H1 (cell line): Measurements from ENCODE around the gene ZNF629. TPM values are rescaled to one million over a fixed set of nuclear protein-coding genes. Genes with fewer than 3 reads are reported as not detected.
A peak's percentile ranks its signal among the peaks of the same experiment; 100 is the strongest.

ENCODE experiments used
- CTCF ChIA-PET: fragments of 300-600 bp; sonication (Branson Sonifier 250); formaldehyde crosslinking; loops from one replicate; lab custom pipeline; 2021; ENCODE audit not compliant: partially characterized antibody; lab: Charles Lee
- POLR2A ChIA-PET: fragments of 300-600 bp; sonication (Branson Sonifier 250); formaldehyde crosslinking; loops from one replicate; lab custom pipeline; 2021; ENCODE audit warnings: inconsistent platforms; ENCODE audit not compliant: partially characterized antibody; lab: Charles Lee
- DNase-seq, 2 experiments: peaks; one replicate each; pipeline versions ENCODE4 v3.0.0 to v3.0.0-alpha.2; 2010 to 2022; ENCODE audit warnings: low spot score in 2 of 2, low read depth in 1 of 2, mixed read lengths in 1 of 2
- FAIRE-seq: peaks from 2 replicates; lab custom pipeline; 2011; peaks lifted over from hg19 to GRCh38; lab: Jason Lieb, UNC
- H2AFZ ChIP-seq: 2 replicates; pipeline ENCODE4 v1.8.1; 2012; ENCODE audit warnings: low read length, inconsistent platforms
- H2AK5ac ChIP-seq: 2 replicates; pipeline ENCODE4 v1.6.1; 2013; ENCODE audit warnings: low read depth, low read length
- H2BK120ac ChIP-seq: replicated peaks from 2 replicates; pipeline ENCODE3; 2013; ENCODE audit warnings: low read depth, low read length, inconsistent platforms
- H2BK12ac ChIP-seq: 2 replicates; pipeline ENCODE4 v1.6.1; 2013; ENCODE audit warnings: low read depth, low read length
- H2BK15ac ChIP-seq: 2 replicates; pipeline ENCODE4 v1.6.1; 2013; ENCODE audit warnings: low read length
- H2BK20ac ChIP-seq: 2 replicates; pipeline ENCODE4 v1.6.1; 2013; ENCODE audit warnings: low read length
- H2BK5ac ChIP-seq: 2 replicates; pipeline ENCODE4 v1.6.1; 2013; ENCODE audit warnings: low read depth, low read length
- H3K14ac ChIP-seq: 2 replicates; pipeline ENCODE4 v1.6.1; 2013; ENCODE audit warnings: inconsistent platforms; ENCODE audit not compliant: insufficient read length
- H3K18ac ChIP-seq: 2 replicates; pipeline ENCODE4 v1.6.1; 2013; ENCODE audit warnings: low read length; ENCODE audit errors: extremely low read depth
- H3K23ac ChIP-seq: 2 replicates; pipeline ENCODE4 v1.6.1; 2013; ENCODE audit warnings: inconsistent platforms; ENCODE audit not compliant: insufficient read length
- H3K23me2 ChIP-seq: 2 replicates; pipeline ENCODE4 v1.6.1; 2013; ENCODE audit warnings: low read depth, low read length
- H3K27ac ChIP-seq: 2 replicates; pipeline ENCODE4 v1.6.1; 2011; ENCODE audit warnings: low read depth, low read length, inconsistent platforms
- H3K27me3 ChIP-seq, 4 experiments: replicated peaks in 1 of 4; 1 replicate in 1 of 4; 2 replicates in 3 of 4; pipeline versions ENCODE4 v1.6.1 to v1.8.1; 2011 to 2013; ENCODE audit warnings: low read length in 3 of 4, mild to moderate bottlenecking in 3 of 4, inconsistent platforms in 2 of 4, mixed read lengths in 2 of 4, moderate library complexity in 1 of 4; ENCODE audit not compliant: control insufficient read depth in 3 of 4, insufficient read depth in 3 of 4; ENCODE audit errors: extremely low read depth in 1 of 4
- H3K36me3 ChIP-seq, 4 experiments: 2 replicates each; pipeline versions ENCODE4 v1.6.1 to v1.8.1; 2011 to 2013; ENCODE audit warnings: mild to moderate bottlenecking in 4 of 4, low read length in 3 of 4, moderate library complexity in 2 of 4, control low read depth in 1 of 4, inconsistent platforms in 1 of 4; ENCODE audit not compliant: insufficient read depth in 4 of 4, control insufficient read depth in 2 of 4
- H3K4ac ChIP-seq: replicated peaks from 2 replicates; pipeline ENCODE3; 2013; ENCODE audit warnings: low read length, low read depth, mixed read lengths, inconsistent platforms; ENCODE audit not compliant: insufficient read length
- H3K4me1 ChIP-seq, 4 experiments: replicated peaks in 1 of 4; 1 replicate in 1 of 4; 2 replicates in 3 of 4; pipeline versions ENCODE4 v1.6.1 to v1.8.1; 2011 to 2013; ENCODE audit warnings: low read length in 3 of 4, inconsistent platforms in 2 of 4, mixed read lengths in 1 of 4; ENCODE audit not compliant: insufficient read depth in 4 of 4, control insufficient read depth in 3 of 4
- H3K4me2 ChIP-seq, 2 experiments: 2 replicates each; pipeline versions ENCODE4 v1.6.1 to v1.8.1; 2011 to 2013; ENCODE audit warnings: low read depth in 2 of 2, low read length in 2 of 2, control low read depth in 1 of 2, inconsistent platforms in 1 of 2, mild to moderate bottlenecking in 1 of 2; ENCODE audit not compliant: insufficient read depth in 1 of 2
- H3K4me3 ChIP-seq, 4 experiments: fragments of 200-600, 300-600 bp in 1 of 4; sonication (generic), shearing (Covaris generic), sonication (Bioruptor Twin) in 1 of 4; 2 replicates each; pipeline versions ENCODE4 v1.5.1 to v1.8.1; 2011 to 2016; ENCODE audit warnings: low read length in 4 of 4, low read depth in 3 of 4, control low read depth in 2 of 4, inconsistent platforms in 2 of 4, mild to moderate bottlenecking in 2 of 4, mixed read lengths in 1 of 4, moderate library complexity in 1 of 4; ENCODE audit not compliant: insufficient read depth in 2 of 4; ENCODE audit errors: extremely low read depth in 1 of 4
- H3K56ac ChIP-seq: replicated peaks from 2 replicates; pipeline ENCODE3; 2013; ENCODE audit warnings: low read depth, mild to moderate bottlenecking, mixed read lengths, low read length, inconsistent platforms; ENCODE audit not compliant: insufficient read length
- H3K79me1 ChIP-seq: 2 replicates; pipeline ENCODE4 v1.6.1; 2013; ENCODE audit warnings: low read depth, low read length, control low read depth
- H3K79me2 ChIP-seq, 2 experiments: 2 replicates each; pipeline versions ENCODE4 v1.6.1 to v1.8.1; 2012 to 2013; ENCODE audit warnings: low read length in 2 of 2, mild to moderate bottlenecking in 2 of 2, inconsistent platforms in 1 of 2; ENCODE audit not compliant: insufficient read depth in 2 of 2, control insufficient read depth in 1 of 2
- H3K9ac ChIP-seq, 4 experiments: replicated peaks in 1 of 4; 1 replicate in 1 of 4; 2 replicates in 3 of 4; pipeline versions ENCODE4 v1.6.1 to v1.8.1; 2011 to 2013; ENCODE audit warnings: low read depth in 3 of 4, low read length in 3 of 4, control low read depth in 2 of 4, mild to moderate bottlenecking in 2 of 4, moderate library complexity in 2 of 4, inconsistent platforms in 1 of 4; ENCODE audit errors: extremely low read depth in 1 of 4
- H3K9me3 ChIP-seq, 2 experiments: 2 replicates each; pipeline versions ENCODE4 v1.6.1 to v1.8.1; 2012 to 2013; ENCODE audit warnings: mild to moderate bottlenecking in 2 of 2, moderate library complexity in 2 of 2, control low read depth in 1 of 2, inconsistent platforms in 1 of 2, low read depth in 1 of 2, low read length in 1 of 2, mixed read lengths in 1 of 2; ENCODE audit not compliant: insufficient read depth in 2 of 2
- H4K20me1 ChIP-seq, 2 experiments: replicated peaks in 1 of 2; 2 replicates each; pipeline versions ENCODE3 to v1.8.1; 2011 to 2013; ENCODE audit warnings: inconsistent platforms in 2 of 2, low read length in 2 of 2, mild to moderate bottlenecking in 1 of 2; ENCODE audit not compliant: insufficient read depth in 2 of 2, control insufficient read depth in 1 of 2
- H4K5ac ChIP-seq: 2 replicates; pipeline ENCODE4 v1.6.1; 2013; ENCODE audit warnings: low read length, low read depth, mixed read lengths, inconsistent platforms; ENCODE audit not compliant: insufficient read length
- H4K8ac ChIP-seq: 2 replicates; pipeline ENCODE4 v1.8.0; 2013; ENCODE audit warnings: mild to moderate bottlenecking, moderate library complexity, low read length, inconsistent platforms; ENCODE audit not compliant: insufficient read depth; ENCODE audit errors: extremely low read depth
- H4K91ac ChIP-seq: replicated peaks from 2 replicates; pipeline ENCODE3; 2013; ENCODE audit warnings: low read length, mixed read lengths, inconsistent platforms; ENCODE audit not compliant: insufficient read length
- ATF3 ChIP-seq: IDR thresholded peaks from 2 replicates; pipeline ENCODE4 v1.6.1; 2011; ENCODE audit warnings: low read depth, mild to moderate bottlenecking, low read length; ENCODE audit not compliant: insufficient read depth
- MAX ChIP-seq: IDR thresholded peaks from 2 replicates; pipeline ENCODE4 v1.6.1; 2012; ENCODE audit warnings: inconsistent platforms
- NRF1 ChIP-seq: IDR thresholded peaks from 2 replicates; pipeline ENCODE4 v1.6.1; 2011; ENCODE audit warnings: mild to moderate bottlenecking, low read depth, low read length, improper control_type of control experiment
- PHF8 ChIP-seq: fragments of 200-600 bp; sonication (generic); conservative IDR thresholded peaks from 2 replicates; pipeline ENCODE4 v1.7.1; 2012; ENCODE audit warnings: low read depth, mild to moderate bottlenecking, inconsistent platforms, low read length, moderate library complexity
- POLR2A ChIP-seq, 2 experiments: IDR thresholded peaks; 1 replicate in 1 of 2; 2 replicates in 1 of 2; pipeline ENCODE4 v1.6.1; 2011; ENCODE audit warnings: low read depth in 2 of 2, low read length in 2 of 2, mild to moderate bottlenecking in 2 of 2; ENCODE audit errors: control extremely low read depth in 1 of 2
- POLR2AphosphoS5 ChIP-seq: IDR thresholded peaks from 2 replicates; pipeline ENCODE4 v1.6.1; 2011; ENCODE audit warnings: low read depth, low read length
- RFX5 ChIP-seq: IDR thresholded peaks from 2 replicates; pipeline ENCODE4 v1.6.1; 2011; ENCODE audit warnings: low read depth, low read length, improper control_type of control experiment, borderline replicate concordance
- TAF1 ChIP-seq: IDR thresholded peaks from 2 replicates; pipeline ENCODE4 v1.6.1; 2011; ENCODE audit warnings: mild to moderate bottlenecking, low read depth, low read length
- USF2 ChIP-seq: IDR thresholded peaks from 2 replicates; pipeline ENCODE4 v1.6.1; 2011; ENCODE audit warnings: low read length, improper control_type of control experiment
- WGBS, 2 experiments: shearing (Covaris generic) in 1 of 2; methylation state at CpG; one replicate each; pipeline versions ENCODE4 v1.1.6 to v1.1.7; 2013 to 2015; ENCODE audit warnings: low lambda C conversion rate in 2 of 2, mixed read lengths in 2 of 2, inconsistent platforms in 1 of 2, low coverage in 1 of 2, missing lambda C conversion rate in 1 of 2; ENCODE audit not compliant: insufficient replicate concordance in 2 of 2, insufficient coverage in 1 of 2, insufficient read length in 1 of 2; ENCODE audit errors: extremely low coverage in 1 of 2, missing lambda C conversion rate in 1 of 2; 5-methylcytosine and 5-hydroxymethylcytosine counted together
- polyA plus RNA-seq, 7 experiments: library from polyadenylated mRNA; depleted of rRNA in 3 of 7; stranded (reverse) in 5 of 7; unstranded in 2 of 7; fragments of >200 nt in 5 of 7; fragments of 200-250 nt in 2 of 7; gene quantifications; 1 replicate in 5 of 7; 2 replicates in 1 of 7; 4 replicates in 1 of 7; pipeline versions ENCODE4 v1.2.1 to v1.2.3, GENCODE V29; 2011 to 2013; ENCODE audit warnings: missing spikeins in 2 of 7, mixed read lengths in 2 of 7
- total RNA-seq: library from RNA; stranded (reverse); fragmentation: NEBNext Ultra II Directional; extraction: Animal tissue kit (Norgen Biotek cat#: 25700); gene quantifications from 2 replicates; pipeline ENCODE4 v1.2.1, GENCODE V29; 2021

ZNF629 gene
- total and polyA plus RNA-seq, 2 of the 8 experiments (the other 6 are each of a cell fraction or from before 2014, with no cell fraction given), result 11.0 to 19.5 TPM

GRCh38 chr16:30747799-30748633 is 39.0 kb downstream of the ZNF629 start, which contains the start of gene PHKG2:
PHKG2 (plus strand) TSS chr16:30748425; CDS start chr16:30748821, 396 bp downstream.
- 10% methylated on average over 51 of the region's 60 CpGs; no CpG with 5 or more reads in 1 of the 2 experiments for WGBS, 2 experiments
- Histone ChIP-seq H3K56ac (no peak within 1 kb of the TSS), H3K18ac (peak within 1 kb of the TSS; percentile 87), H4K20me1 (peaks cover 3% of the 10 kb centered on the region in 2 experiments), H3K27ac (peak within 1 kb of the TSS; percentile 78), H3K23ac (no peak within 1 kb of the TSS), H3K23me2 (peaks cover 7% of the 10 kb centered on the region; the same call in 1 of the 2 replicates), H4K91ac (no peak within 1 kb of the TSS), H3K79me1 (peaks cover 8% of the 10 kb centered on the region; the same call in 1 of the 2 replicates), H4K5ac (peak within 1 kb of the TSS; percentile 69), H3K27me3 (no peaks in the 10 kb centered on the region), H3K4me3 (peak within 1 kb of the TSS; percentile 54 to 81 (median 65)), H3K4me2 (peak within 1 kb of the TSS; percentile 67 to 71), H3K9ac (peak within 1 kb of the TSS; percentile 66 to 87 (median 74)), H3K4me1 (peaks cover 0 to 4% (median 0%) of the 10 kb centered on the region in 4 experiments; a peak in 2 of 7 replicates), H3K36me3 (peaks cover 6 to 16% (median 11%) of the 10 kb centered on the region in 4 experiments; a peak in 7 of 8 replicates), H2BK15ac (0 out of 2 replicates have a peak within 1 kb of the TSS, but pooled peaks have one; percentile 95), H2BK12ac (no peak within 1 kb of the TSS), H2BK20ac (no peak within 1 kb of the TSS), H2BK120ac (no peak within 1 kb of the TSS), H3K4ac (no peak within 1 kb of the TSS), H3K14ac (no peak within 1 kb of the TSS), H3K9me3 (no peaks in the 10 kb centered on the region), H2BK5ac (peak within 1 kb of the TSS; percentile 77), H4K8ac (peak within 1 kb of the TSS; percentile 98), H3K79me2 (peaks cover 0 to 15% of the 10 kb centered on the region in 2 experiments; a peak in 2 of 4 replicates), H2AK5ac (0 out of 2 replicates have a peak within 1 kb of the TSS, but pooled peaks have one; percentile 55), H2AFZ (peak within 1 kb of the TSS; percentile 17; the same call in 1 of the 2 replicates)
- POLR2A ChIA-PET, result interaction anchor here (0.6 to 7.1 kb wide), 25 partner anchors 11 to 428 kb away, joined by 3 to 92 read pairs (median 4); partner anchors contain the start of genes CFAP119, PRR14, RNF40 and SRCAP
- CTCF ChIA-PET, result interaction anchor here (1.6 kb wide), 1 partner anchor 12 kb away, joined by 6 read pairs; no protein-coding TSS in a partner anchor
- DNase-seq (peak; percentile 96 to 97), FAIRE-seq (peak; percentile 39)
- peak; percentile 79 for TF ChIP-seq ATF3
- peak; percentile 78 to 92 for TF ChIP-seq POLR2A (IDR thresholded peaks at IDR 0.05; ENCODE audit: control extremely low read depth in 1 of 2, low read depth in 2 of 2, low read length in 2 of 2)
- TF ChIP-seq MAX, result peak; percentile 64
- TF ChIP-seq NRF1, result peak; percentile 43
- TF ChIP-seq PHF8, result peak; percentile 38; the same call in 1 of the 2 replicates
- TF ChIP-seq RFX5, result 0 out of 2 replicates have a peak, but pooled peaks have one; percentile 5
- TF ChIP-seq USF2, result peak; percentile 94
- TF ChIP-seq POLR2AphosphoS5, result peak; percentile 78
- peak; percentile 97 for TF ChIP-seq TAF1
